T-helper 2 cell treated with Interferon-gamma antibody and Interleukin-4, amounts not matched to agents 100 ng/mL and 5 ng/mL, for 36 hours (primary cell): Measurements from ENCODE around the gene GTSE1. TPM values are rescaled to one million over a fixed set of nuclear protein-coding genes. Genes with fewer than 3 reads are reported as not detected.

Experiments
- intact Hi-C: fragments of 100-400 bp; cut with micrococcal nuclease; formaldehyde crosslinking; loops from one replicate; pipeline ENCODE4 v1.15.1; 2023
- total RNA-seq: library from RNA; stranded (reverse); gene quantifications from 2 replicates; pipeline ENCODE4 v1.2.3, GENCODE V29; 2022

GTSE1 gene
- total RNA-seq, 1 donor from 2014 or later = 74.4 TPM

DNA sequence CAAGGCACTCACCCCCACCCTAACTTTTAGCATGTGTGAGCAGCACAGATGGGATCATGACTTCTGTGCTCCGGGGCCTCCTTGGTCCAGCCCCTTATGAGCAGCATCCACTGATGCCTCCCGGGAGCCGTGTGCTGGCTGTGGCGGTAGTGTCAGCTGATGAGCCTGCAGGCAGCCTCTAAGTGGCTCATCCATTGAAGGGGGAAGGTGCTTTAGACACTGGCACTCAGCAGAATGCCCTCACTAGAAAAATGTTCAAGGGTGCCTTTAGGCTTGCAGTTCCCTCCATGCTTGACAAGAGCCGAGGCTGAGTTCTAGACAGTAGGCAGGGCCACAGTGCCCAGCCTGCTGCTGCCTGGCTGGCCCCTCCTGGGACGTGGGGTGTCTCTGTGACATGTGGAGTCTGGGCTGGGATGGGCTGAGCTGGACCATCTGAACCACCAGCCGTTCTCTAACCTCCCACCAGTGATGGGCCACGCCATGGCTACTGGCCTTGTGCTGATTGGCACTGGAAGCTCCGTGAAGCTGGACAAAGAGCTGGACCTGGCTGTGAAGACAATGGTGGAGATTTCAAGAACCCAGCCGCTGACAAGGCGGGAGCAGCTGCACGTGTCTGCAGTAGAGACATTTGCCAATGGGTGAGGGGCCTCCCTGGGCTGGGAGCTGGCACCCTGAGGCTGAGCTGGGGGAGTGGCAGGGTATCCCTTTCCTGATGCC, 23.1 kb upstream of the GTSE1 start:
- intact Hi-C loops = no loop called here

DNA sequence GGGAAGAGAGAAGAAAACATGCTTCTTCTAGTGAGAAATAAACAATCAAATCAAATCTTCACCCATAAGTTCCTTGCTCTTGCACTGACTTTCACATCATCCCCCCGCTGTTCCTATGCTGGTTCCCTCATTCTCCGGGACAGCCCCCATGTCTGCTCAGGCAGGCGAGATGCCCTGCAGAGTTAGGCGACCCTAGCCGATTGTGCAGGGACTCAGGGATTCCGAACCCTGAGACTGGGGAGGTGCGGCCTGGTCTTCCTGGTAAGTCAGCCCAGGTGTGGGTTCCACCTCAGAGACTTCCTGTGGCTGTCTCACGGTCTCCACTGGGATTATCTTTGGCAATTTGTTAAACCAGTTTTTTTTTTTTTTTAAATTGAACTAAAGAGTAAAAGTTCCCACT, 22.3 kb upstream of the GTSE1 start:
- intact Hi-C loops = no loop called here

DNA sequence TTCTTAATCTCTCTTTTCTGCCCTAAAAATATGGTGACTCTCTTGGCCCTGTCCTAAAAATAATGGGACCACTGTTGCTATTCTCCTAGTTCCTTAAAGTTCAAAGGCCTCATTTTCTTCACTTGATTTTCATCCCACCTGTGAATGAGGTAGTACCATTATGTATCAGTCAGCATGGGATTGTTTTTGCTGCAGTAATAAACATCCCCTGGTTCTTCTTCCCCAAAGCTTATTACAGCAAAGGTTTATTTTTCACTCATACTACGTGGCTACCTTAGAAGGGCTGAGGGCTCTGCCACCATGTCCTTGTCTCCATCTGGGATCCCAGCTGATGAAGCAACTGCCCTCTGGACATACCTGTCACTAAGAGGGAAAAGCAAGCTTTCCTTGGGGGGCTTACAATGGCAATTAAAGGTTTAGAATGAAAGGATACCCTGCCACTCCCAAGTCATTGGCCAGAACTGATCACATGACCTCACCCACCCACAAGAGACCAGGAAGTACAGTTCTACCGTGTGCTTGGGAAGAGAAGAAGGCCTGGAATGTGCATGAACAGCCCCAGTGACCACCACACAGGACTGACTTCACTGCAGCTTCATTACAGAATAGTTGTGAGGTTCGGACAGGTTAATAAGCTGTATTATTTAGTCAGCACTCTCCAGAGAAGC, 21.1 kb upstream of the GTSE1 start:
- intact Hi-C loops = no loop called here

DNA sequence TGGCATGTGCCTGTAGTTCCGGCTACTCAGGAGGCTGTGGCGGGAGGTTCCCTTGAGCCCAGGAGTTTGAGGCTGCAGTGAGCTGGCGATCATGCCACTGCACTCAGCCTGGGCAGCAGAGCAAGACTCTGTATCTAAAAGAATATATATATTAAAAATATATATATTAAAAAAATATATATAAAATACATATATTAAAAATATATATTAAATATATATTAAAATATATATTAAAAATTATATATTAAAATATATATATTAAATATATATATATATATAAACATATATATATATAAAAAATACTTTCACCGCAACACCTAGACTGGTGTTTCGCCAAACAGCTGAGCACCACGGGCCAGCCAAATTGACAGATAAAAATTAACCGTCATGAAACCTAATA, 20.1 kb upstream of the GTSE1 start:
- intact Hi-C loops = no loop called here

DNA sequence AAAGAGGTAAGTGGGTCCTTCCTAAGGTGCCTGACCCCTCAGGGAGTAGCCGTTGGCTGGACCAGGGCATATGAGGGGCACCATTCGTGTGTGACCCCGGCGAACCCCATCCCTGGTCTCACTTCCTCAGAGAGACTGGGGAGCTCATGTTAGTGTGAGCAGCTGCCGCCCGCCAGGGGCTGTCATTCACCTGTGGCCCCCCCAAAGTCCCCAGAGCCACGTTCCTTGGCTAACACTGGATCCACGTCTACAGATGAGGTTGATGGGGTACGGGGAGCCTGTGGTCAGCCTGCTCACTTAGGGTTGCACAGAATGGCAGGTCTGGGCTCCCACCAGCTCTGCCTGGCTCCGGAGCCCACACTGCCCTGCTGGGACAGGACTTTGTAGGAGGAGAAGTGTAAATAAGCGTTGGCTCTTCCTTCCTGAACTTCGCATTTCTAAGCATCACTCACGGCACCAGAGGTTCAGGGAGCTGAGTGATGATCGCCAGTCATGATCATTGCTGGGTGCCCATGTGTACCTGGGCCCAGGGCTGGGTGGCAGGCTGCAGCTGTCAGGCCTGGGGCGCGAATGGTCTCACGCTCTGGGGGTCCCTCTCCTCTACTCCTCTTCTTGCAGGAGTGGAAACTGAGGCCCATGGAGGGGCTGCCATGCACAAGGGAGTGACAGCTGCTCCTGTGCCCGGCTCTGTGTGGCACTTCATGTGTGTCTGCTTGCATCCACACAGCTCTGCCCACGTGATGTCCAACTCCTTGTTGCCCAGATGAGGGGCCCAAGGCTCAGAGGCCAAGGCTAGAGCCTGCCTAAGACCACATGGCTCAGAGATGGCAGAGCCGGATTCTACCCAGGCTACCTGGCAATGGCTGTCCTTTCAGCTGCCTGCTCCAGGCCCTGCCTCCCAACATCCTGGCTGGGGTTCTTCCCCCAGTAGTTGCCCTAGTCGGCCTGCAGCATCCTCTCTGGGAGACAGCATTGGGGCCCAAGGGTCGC, 17.7 kb upstream of the GTSE1 start:
- intact Hi-C loops = no loop called here

DNA sequence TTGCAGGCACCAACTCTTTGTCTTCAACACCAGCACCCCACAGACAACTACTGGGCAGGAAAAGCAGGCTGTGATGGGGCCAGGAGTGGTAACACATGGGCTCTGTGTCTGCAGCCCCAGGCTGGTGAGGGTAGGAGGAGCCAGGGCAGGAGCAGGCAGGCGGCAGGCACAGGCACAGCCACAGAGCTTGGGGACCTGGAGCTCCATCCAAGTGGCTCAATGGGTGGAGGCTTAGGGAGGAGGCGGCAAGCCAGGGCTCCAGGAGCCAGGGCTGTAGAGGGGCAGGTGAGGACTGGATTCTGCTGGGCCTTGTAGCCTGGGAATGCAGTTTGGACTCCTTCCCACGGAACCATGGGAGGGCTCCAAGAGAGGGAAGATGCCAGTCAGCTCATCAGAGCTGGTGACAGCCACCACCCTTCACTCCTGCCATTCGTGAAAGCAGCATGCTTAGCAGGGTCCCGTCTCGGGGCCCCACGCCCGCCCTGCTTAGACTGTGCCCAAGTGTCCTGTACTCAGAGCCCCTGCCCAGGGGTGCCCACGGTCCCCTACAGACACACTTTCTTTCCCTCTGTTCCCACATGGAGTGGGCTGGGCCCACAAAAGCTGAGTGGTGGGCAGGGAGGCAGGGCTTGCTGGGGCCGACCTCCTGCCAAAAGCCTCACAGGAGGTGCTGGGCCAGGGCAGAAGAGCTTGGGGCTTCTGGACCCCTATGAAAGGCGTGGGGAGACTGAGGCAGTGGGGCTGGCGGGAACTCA, 16.4 kb upstream of the GTSE1 start:
- intact Hi-C loops = no loop called here

DNA sequence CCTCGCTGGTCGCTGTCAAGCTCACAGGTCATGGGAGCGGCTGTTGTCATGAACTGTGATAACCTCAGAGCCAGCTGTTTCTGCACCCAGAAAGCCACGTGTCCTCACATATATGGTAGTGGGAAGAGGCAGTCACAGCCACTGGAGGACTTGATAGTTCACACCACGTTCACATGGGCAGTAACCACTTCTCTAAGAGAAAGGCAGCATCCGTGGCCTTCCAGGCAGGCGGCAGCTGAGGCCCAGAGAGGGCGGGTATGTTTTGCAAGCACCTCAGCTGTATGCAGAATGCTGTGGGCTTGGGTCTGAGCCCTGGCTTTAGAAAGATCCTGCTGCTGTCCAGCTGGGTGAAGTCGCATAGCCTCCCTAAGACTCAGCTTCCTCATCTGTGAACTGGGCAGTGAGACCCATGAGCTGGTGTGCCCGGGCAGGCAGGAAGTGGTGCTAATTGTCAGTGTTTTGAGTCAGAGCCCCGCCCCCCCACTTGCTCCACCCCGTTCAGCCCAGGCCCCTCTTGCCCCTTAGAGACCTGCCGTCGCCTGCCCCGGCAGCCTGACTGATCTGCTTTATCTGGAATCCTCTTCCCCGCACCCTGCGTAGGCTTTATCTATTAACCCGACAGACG, 15.6 kb upstream of the GTSE1 start:
- intact Hi-C loops = no loop called here

DNA sequence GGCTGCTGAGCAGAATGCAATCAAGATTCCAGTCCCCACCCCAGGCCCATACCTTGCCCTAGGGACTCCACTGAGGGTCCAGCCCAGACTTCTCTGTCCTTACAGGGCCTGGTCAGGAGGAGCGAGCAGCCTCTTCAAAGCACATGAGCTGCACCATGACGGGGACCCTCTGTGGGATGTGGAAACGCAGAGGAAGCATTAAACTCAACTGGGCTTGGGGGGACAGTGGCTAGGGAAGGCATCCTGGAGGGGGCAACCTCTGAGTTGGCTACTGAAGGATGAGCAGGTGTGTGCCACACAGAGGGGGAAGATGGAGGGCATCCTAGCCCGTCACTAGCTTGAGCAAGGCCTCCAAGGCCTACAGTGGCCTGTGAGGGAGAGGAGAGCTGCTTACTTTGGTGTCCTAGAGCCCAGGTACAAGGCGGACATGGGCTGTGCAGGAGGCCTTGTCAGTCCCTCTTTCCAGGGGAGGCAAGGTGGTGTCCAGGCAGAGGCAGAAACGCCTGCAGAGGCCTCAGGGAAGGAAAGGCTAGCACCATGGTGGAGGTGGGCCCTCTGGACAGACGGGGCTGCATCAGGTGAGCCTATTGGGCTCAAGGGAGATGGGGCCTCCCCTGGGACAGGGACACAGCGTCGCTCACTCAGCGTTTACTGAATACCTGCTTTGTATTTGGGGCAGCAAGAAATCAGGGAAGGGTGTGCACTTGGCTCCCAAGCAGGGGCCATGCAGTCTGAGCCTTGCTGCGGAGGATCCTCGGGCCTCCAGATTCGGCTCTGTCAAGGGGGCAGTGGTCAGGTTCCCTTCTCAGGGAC, 14.6 kb upstream of the GTSE1 start:
- intact Hi-C loops = no loop called here

DNA sequence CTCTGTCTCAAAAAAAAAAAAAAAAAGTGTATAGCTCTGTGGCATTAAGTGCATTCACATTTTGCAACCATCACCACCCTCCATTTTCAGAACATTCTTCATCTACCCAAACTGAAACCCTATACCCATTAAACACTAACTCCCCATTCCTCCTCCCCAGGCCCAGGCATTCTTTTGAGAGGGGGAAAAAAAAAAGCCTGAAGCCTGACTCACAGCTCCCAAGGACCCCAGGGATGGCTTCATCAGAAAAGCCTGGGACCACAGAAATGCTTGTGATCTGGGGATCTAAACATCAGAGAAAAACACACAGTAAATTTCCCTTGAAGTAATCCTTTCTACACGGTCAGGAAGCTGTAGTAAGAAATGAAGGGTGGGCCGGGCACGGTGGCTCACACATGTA, 10.7 kb upstream of the GTSE1 start:
- intact Hi-C loops = no loop called here

DNA sequence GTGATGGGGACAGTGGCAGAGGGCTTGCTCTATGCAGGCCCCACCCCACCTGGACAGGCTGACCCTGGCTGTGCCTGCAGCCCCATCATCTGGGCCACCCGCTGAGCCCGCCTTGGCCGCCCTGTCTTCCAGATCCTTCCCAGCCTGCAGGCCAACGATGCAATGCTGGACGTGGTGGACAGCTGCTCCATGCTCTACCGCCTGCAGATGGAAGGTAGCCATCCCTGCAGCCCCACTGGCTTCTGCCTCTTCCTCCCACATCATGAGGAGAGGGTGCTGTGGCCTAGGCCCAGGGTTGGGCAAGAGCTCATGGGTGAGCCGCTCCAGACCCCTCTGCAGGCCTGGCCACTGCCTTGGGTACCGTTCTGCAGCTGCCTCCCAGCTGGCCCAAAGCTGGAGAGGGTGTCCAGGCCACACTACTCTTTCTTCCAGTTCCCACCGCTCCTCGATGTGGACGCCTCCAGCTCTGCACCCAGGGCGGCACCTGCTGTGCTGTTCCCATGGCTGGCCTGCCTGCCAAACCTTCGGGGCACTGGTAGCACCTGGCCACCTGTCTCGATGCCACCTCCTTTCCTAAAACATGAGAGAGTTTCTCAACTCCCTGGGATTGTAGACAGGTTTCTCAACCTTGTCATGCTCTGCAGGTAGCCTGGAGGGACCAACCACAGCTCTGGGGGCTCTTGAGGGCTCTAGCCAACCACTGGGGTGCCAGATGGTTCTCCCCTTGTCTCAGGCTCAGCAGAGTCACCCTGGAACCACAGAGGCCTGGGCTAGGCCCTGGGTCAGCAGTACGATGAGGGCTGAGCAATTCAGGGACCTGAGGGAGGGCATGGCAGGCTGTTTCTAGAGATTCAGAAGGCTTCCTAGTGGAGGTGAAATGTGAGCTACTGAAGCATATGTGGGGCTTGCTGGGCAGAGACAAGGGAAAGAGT, 9.5 kb upstream of the GTSE1 start:
- intact Hi-C loops = no loop called here

DNA sequence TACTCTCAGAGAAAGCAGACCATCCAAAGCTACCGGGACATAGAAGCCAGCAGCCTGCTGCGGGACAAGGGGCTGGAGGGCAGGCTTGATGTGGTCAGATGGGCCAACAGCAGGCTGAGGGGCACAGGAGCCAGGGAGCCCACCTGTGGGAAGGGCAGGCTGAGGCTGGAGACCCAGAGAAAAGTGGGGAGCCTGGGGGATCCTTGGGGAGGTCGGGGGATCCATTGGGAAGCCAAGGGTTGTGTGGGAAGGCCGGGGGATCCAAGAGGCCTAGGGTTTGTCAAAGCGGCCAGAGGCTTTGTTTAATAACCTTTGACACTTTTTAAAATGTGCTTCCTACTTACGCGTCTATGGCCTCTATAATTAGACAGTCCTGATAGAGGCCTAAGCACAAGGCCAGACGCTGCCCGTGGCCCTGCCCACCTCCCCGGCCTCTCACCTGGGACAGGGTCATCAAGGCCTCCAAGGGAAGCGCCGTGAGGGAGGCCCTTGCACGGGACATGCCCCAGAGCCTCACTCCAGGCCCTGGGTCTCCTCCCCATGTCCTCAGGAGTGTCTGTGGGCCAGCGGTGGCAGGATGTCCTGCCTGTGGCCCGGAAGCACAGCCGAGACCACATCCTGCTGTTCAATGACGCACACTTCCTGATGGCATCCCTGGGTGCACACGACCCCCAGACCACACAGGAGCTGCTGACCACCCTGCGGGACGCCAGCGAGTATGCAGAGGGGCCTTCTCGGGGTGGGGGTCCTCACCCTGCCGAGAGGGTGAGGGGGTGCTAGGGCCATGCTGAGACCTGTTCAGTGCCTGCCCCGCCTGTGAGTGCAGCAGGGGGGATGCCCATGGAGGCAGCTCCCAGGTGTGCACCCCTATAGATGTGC, 8.6 kb upstream of the GTSE1 start:
- intact Hi-C loops = no loop called here

DNA sequence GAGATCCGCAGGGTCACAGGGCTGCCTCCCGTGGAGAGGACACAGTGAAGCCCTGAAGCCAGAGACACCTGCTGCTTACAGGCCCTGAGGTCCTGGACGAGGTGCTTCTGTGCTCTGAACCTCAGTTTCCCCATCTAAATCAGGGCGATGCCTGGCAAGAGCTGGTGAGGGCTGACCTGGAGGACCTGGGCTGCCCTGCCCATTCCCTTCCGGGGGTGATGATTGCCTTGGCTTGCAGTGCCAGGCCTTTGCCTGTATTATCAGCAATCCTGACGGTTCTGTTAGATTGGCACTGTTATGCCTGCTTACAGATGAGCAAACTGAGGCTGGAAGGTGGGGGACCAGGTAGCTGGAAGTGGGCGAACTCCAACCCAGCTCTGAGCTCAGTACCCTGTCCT, 7.8 kb upstream of the GTSE1 start:
- intact Hi-C loops = no loop called here

DNA sequence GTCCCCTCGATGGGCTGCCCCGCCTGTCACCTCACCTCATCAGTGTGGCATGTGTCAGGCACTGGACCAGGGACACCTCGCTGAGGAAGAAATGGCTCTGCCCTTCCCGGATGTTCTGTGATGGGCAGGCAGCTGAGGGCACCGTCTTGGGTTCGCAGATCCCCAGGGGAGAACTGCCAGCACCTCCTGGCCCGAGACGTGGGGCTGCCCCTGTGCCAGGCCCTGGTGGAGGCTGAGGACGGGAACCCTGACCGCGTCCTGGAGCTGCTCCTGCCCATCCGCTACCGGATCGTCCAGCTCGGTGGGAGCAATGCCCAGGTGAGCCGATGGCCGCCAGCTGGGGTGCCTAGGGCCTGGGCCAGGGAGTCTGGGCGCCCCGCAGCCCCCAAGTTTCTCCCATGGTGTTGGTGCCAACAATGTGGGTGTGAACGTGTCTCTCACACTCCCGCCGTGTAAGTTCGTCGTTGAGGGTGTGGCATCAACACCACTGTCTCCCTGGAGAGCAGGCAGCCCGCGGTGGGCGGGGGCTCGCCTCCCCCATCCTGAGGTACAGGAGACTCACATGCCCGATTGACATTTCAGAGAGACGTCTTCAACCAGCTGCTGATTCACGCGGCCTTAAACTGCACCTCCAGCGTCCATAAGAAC, 7.3 kb upstream of the GTSE1 start:
- intact Hi-C loops = no loop called here

DNA sequence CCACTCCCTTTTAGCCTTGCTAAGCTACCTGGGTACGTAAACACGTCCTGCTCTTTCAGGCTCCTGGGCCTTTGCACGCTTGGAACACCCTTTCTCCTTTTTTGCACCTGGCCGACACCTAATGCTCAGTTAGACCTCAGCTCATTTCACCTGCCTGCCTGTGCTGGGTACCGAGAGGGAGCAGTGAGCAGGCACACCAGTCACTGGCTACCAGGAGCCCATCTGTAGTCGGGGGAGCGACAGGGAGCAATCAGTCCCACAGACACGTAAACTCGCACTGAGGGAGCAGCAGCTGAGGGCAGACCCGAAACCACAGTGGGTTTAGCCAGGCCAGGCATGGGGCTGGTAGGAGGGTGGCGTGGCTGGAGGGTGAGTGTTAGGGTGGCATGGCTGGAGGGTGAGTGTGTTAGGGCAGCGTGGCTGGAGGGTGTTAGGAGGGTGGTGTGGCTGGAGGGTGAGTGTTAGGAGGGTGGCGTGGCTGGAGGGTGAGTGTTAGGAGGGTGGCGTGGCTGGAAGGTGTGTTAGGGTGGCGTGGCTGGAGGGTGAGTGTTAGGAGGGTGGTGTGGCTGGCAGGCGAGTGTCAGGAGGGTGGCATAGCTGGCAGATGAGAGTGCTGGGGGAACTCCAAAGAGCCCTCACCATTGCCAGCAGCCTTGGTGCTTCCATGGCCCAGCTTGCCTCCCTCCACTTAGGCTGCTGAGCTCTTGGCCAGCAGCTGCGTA, 6.4 kb upstream of the GTSE1 start:
- intact Hi-C loops = loop anchor here (10.0 kb wide), 1 partner anchor 975 kb away; no protein-coding TSS in a partner anchor

DNA sequence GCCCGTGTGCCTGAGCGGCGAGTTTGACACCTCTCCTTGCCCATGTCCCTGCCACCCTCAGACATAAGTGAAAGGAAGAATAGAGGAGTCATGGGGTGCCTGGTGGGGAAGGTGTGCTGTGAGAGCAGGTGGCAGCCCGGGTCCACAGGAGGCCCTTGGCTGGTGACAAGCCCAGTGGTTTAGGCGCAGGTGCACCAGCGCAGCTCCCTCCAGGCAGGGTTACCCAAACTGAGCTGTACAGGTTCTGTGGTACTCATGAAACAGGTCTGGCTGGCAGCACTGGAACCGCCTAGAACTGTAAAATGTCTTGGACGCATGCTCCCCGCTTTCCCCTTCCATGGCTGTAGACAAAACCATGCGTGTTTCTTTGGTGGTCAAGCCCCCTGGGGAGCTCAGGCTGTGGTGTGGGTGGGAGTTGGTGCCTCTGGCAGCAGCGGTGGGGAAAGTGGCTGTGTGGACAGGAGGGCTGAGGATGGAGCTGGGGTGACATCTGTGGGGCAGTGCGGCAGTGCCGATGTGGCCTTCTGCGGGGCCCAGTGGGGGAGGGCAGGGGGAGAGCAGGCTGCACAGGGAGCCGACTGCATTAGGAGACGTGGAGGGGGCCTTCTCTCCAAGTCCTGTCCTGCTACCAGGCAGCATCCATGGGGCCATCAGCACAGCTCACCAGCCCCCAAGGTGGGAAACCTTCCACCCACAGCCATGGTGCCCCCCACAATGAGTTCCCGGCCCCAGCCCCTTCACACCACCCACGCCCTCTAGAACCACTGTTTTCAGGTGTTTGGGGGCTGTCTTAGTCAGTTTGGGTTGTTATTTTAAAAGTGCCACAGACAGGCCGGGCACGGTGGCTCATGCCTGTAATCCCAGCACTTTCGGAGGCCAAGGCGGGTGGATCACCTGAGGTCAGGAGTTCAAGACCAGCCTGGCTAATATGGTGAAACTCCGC, 5.6 kb upstream of the GTSE1 start:
- intact Hi-C loops = loop anchor here (10.0 kb wide), 1 partner anchor 976 kb away; no protein-coding TSS in a partner anchor
